Ramos (cell line): Measurements from ENCODE around the gene NTM.

ENCODE experiments used
- in situ Hi-C: fragments of 300-500 bp; cut with MboI; formaldehyde crosslinking; loops from one replicate; pipeline ENCODE4 v1.14.3; 2022; ENCODE audit warnings: low sequenced_read_pairs; ENCODE audit not compliant: unreplicated experiment

Gene NTM

DNA sequence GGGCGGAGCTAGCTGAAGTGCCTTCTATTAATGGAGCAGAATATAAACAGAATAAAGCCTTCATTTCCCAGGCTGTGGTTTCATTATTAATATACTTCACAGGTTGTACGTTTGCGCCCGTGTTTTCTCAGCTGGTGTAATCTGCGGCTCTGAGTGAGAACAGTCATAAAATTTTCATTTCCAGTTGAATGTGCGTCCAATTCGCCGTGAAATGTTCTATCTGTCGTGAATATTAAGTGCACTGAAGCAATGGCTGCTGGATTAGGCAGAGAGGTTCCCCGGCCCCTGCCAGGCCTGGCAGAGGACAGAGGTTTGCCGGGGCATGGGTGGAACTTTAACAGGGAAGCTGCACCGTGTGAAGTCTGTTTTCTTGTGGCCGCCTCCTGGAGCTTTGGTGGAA lies 874.4 kb downstream of the NTM start:
- in situ Hi-C loops, result no loop called here

DNA sequence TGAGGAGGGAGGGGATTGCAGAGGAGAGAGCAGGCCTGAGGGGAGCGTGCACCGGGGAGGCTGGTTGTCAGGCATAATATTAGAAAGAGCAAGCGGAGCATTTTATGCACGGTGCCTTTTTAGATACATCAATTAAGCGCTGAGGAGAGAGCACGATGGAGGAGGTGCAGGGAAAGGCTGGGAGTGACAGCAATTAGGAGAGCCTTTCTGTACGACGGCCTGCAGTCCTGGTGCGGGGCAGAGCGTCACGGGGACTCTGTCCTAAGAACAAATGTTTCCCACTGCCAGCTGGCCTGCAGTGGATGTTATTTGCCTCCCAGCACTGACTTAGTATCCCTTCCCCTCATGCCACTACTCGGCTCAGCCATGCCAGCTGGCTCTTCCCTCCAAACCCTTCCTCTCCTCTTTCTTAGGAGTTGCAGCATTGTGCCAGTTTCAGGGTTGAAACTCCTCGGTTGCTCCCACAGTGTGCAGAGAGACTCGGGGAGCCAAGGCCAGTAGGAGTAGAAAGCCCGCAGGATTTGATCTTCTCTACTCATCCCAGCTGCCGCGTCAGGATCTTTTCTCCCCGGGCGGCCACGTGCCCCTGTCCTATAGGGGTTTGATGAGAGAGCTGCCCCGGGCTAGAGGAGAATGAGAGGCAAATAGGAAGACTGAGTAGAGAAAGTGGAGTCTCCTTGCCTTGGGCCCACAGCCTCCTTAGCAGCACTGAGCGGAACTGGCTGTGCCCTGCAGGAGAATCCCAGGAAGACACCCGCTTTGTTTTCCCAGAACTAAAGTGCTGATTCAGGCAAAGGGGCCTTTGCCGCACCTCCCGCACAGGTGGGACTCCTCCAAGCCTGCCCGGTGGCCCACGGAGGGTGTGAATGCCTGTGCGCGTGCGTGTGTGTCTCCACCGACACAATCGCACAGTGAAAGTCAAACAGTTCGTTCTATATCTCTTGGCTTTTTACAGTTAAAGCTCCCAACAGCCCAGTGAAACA lies 875.3 kb downstream of the NTM start:
- in situ Hi-C loops, result no loop called here

GRCh38 chr11:132248580-132248979 lies 878.2 kb downstream of the NTM start:
- in situ Hi-C loops, result no loop called here

DNA sequence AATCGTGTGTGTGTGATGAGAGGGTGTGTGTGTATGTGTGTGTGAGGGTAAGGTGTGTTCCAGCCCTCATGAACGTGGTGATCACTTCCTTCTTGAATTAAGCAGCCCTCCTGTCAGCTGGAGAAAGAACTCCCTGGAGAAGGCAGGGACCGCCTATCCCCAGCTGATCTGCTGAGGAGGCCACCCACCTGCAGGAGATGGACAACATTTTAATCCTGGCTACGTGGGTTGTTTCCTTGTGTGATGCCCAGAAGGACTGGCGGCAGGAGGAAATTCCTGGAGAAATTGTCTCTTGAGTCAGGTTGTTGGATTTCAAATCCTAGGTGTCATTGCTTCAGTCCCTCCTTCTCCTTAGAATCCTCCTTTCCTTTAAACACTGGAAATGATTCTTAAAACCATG lies 878.8 kb downstream of the NTM start:
- in situ Hi-C loops, result no loop called here

DNA sequence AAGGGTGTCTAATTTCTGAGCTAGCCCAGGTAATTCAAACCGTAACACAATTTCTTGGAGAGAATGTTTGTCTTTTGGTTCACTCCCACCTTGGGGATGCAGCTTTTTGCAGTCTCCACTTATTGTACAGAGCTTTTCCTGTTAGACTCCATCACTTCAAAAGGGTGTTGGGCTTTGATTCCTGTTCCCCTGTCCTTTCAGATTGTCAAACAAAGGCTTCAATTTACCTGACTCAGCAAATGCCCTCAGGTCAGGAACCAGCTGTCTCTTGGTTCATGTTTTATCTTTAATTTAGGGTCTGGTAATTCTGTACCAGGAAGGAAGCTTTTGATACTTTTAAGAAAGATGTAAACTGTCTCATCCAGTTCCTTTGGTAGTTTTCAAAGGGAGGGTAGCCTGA lies 880.6 kb downstream of the NTM start:
- in situ Hi-C loops, result no loop called here

- in situ Hi-C loops, result no loop called here
These were observed 883.3 kb downstream of the NTM start for GRCh38 chr11:132253469-132254264.

DNA sequence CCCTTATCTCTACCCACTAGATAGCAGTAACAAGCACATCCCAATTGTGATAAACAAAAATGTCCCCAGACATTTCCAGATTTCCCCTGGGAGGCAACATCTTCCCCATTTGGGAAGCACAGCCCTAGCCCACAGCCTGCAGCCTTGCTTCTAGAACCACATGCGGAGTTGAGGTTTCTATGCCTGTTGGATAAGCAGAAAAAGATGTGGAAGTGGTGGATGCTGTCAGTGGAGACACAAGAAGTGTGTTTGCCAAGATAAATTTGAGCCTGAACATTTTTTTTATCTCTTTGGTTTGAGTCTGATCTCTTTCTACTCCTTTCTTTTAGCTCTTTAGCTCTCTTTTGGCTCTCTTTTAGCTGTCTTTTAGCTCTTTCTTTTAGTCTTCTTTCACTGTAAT lies 884.5 kb downstream of the NTM start:
- in situ Hi-C loops, result no loop called here

GRCh38 chr11:132256528-132257279 lies 886.3 kb downstream of the NTM start:
- in situ Hi-C loops, result no loop called here

DNA sequence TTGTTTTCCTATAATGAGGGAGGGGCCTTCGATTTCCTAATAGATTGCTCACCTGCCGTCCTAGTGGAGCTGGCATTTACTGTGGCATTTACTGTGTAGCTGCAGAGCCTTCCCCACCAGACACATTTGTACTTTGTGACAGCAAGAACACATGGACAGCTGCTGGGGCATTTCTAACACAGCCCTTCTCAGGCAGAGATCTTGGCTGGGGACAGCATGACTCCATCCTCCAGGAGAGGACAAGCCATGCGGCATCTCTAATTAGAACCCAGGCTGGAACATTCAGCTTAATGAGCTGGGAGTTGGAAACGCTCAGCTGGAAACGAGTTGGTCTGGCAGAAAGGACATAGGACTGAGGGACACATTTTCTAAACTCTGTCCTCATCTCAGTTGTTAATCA lies 887.5 kb downstream of the NTM start:
- in situ Hi-C loops, result no loop called here

DNA sequence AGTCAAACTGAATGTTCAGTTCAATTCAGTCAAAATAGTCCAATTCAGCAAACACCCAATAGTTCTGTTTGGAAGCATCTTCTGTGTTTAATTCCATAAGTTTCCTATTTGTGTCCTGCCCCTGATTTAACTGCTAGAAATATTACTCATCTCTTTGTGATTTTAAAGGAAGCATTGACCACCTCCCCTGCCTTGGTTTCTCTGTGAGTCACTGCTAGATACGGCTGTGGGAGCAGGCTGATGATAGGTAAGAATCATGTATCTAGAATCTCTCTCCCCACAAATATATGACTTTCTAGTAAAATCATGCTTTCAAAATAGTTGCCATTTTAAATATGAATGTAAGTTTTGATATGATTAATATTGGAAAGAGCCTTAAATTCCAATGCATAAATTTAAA lies 888.5 kb downstream of the NTM start:
- in situ Hi-C loops, result no loop called here

GRCh38 chr11:132260636-132261035 lies 890.2 kb downstream of the NTM start:
- in situ Hi-C loops, result no loop called here

- in situ Hi-C loops, result no loop called here
These were observed 892.8 kb downstream of the NTM start for GRCh38 chr11:132263241-132263640.

DNA sequence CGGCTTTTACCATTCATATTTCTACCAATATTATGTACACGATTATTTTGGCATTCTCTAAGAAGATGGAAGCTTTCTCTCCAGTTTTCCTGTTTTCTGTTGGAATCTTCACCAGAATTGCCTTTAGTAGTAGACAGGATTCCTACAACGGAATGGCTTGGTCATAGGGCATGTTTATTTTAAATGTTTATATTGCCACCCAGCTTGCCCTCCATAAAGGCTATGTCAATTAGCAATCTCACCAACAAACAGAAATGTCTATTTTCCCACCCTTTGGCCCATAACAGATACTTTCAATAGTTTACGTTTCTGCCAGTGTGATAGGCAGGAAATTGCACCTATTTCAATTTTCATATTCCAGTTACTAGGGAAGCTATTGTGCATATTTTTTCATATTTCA lies 893.5 kb downstream of the NTM start:
- in situ Hi-C loops, result no loop called here

- in situ Hi-C loops, result no loop called here
These were observed 894.2 kb downstream of the NTM start for GRCh38 chr11:132264616-132265015.

DNA sequence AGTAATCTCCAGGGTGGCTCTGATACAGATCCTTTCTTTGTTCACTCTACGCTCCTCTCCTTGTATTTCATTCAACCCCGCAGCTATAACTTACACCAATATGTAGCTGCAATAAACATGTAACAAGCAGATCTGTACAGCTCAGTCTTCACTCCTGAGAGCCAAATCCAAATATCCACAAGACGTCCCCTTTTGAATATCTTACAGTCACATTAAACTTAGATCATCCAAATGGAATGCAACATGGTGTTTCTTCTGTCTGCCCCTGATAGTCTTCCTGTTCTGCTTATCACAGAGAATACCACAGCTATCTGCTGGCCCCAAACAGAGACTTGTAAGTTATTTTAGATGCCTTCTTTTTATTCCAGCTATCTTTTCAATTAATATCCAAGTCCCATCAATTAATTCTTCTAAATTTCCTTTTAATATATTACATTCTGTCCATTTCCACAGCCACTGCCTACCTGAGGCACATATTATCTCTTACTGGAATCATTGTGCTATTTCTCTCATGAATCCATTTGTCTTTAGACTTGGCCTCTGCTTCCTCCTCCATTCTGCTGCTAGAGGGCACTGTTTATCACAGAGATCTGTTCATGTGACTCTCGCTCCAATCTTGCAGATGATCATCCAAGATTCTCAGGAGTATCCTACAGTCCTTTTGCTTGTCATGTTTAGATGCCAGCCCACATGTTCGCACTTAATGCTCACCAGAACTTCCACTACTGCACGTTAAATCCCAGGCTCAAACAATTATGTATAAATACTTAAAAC lies 908.6 kb downstream of the NTM start:
- in situ Hi-C loops, result no loop called here

DNA sequence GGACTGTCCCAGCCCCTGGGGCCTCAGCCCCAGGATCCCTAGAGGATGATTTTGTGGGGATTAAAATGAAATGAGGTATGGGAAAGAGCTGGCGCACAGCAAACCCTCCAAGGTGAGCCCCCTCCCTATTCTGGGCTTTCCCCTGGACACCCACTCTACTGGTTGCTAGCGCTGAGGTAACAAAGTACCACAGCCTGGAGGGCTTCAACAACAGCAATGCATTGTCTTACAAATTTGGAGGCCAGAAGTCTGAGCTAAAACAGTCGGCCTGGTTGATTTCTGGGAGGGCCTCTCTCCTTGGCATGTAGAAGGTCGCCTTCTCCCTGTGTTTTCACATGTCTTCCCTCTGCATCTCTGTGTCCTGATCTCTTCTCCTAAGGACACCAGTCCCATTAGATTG lies 913.6 kb downstream of the NTM start:
- in situ Hi-C loops, result no loop called here

DNA sequence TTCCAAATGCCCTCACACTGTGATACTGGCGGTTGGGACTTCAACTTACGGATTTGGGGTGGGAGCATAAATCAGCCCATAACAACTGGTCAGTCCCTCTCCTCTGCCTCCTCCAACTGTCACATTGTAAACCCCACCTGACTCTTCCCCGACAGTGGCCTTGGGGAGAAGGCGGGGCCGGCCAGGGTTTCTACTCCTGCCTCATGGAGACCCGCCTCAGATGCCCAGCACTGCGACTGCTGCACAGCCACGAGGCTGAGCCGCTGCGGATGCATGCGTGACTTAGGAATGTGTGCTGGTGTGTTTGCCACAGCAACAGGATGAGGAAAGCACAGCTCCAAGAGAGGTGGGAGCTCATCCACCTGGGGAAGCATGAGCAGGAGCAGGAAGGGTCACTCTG lies 914.2 kb downstream of the NTM start:
- in situ Hi-C loops, result no loop called here

DNA sequence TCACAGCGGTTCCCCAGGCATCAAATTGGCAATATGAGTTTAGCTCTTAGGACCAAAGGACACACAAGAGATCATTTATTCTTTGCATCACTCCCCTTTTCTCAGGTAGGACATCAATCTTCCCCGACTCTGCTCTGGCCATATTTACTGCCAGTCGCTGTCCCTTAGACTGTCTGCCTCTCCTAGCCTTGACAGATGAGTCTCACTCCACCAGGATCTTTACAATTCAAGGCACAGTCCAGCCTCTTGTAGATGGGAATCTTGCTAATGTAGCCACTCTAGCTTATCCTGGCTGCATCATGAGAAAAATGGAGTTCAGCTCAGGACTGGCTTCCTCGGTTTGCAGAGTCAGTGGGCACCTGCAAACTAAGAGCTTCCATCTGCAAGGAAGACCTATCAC lies 915.2 kb downstream of the NTM start:
- in situ Hi-C loops, result no loop called here

DNA sequence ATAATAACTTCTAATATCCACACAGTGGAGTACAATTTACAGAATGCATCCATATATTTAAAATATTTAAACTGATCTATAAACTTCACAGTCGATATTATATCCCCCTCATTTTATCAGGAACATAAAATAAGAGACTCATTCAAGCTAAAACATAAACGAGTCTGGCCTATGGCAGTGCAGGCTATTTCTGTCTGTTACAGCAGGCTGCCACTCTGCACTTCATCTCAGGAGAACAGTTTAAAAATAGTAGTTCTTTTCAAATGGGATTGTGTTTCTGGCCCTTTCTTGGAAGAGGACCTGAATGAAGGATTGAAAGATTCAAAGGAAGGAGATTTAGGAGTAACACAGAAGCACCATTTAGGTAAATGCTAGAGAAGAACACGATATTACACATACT lies 915.7 kb downstream of the NTM start:
- in situ Hi-C loops, result no loop called here

DNA sequence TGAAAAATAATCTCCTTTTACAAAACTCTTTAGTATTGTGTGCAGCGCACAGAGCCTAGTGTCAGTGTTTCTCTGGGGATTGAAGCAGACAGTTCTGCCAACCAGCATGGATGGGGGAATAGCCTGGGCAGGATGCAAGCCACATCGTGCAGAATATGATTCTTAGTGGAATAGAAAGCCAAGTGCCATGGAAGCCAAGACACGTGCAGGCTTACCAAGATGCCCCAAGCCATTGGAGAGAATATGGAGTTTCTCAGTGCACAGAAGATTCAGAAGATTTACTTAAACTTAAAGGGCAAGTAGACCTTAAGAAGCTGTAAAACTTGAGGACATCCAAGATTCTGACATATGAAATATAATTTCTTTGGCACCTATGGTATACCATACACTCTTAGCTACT lies 917.6 kb downstream of the NTM start:
- in situ Hi-C loops, result no loop called here
